BE2C (cell line): ENCODE data around the gene CPSF3.
A peak's percentile ranks its signal among the peaks of the same experiment; 100 is the strongest.

ENCODE experiments used
- DNase-seq: peaks from one replicate; pipeline ENCODE4 v3.0.0-alpha.2; 2020
- H3K27me3 ChIP-seq: fragments of 250-450 bp; sonication (Bioruptor Pico); 2 replicates; pipeline ENCODE4 v1.5.1; 2020; ENCODE audit warnings: mild to moderate bottlenecking
- H3K36me3 ChIP-seq: fragments of 250-450 bp; sonication (Bioruptor Pico); 2 replicates; pipeline ENCODE4 v1.5.1; 2020; ENCODE audit warnings: mild to moderate bottlenecking
- H3K4me1 ChIP-seq: fragments of 250-450 bp; sonication (Bioruptor Pico); 2 replicates; pipeline ENCODE4 v1.5.1; 2020
- H3K4me3 ChIP-seq: 2 replicates; pipeline ENCODE4 v1.5.1; 2011; ENCODE audit warnings: low read depth, low read length
- H3K9me3 ChIP-seq: fragments of 250-450 bp; sonication (Bioruptor Pico); 2 replicates; pipeline ENCODE4 v1.5.1; 2020
- TF ChIP-seq, protein P1 (sequence below): IDR thresholded peaks from 2 replicates; pipeline ENCODE4 v1.5.1; 2012; ENCODE audit warnings: mild to moderate bottlenecking, low read depth, low read length

CPSF3 gene

DNA sequence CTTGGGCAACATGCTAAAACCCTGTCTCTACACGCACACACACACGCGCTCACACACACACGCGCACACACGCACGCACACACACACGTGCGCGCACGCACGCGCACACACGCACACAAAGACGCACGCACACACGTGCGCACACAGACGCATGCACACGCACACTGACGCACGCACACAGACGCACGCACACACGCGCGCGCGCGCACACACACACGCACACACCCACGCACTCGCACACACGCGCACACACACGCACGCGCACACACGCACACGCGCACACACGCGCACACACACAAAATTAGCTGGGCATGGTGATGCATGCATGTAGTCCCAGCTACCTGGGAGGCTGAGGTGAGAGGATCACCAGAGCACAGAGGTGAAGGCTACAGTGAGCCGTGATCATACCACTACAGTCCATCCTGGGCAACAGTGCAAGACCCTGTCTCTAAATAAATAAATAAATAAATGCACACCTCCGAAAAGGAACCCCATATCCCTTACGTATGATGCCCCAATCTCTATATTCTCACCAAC is 42.8 kb downstream of the CPSF3 start:
- no peak for DNase-seq
- TF ChIP-seq, protein P1, sequence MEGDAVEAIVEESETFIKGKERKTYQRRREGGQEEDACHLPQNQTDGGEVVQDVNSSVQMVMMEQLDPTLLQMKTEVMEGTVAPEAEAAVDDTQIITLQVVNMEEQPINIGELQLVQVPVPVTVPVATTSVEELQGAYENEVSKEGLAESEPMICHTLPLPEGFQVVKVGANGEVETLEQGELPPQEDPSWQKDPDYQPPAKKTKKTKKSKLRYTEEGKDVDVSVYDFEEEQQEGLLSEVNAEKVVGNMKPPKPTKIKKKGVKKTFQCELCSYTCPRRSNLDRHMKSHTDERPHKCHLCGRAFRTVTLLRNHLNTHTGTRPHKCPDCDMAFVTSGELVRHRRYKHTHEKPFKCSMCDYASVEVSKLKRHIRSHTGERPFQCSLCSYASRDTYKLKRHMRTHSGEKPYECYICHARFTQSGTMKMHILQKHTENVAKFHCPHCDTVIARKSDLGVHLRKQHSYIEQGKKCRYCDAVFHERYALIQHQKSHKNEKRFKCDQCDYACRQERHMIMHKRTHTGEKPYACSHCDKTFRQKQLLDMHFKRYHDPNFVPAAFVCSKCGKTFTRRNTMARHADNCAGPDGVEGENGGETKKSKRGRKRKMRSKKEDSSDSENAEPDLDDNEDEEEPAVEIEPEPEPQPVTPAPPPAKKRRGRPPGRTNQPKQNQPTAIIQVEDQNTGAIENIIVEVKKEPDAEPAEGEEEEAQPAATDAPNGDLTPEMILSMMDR, result no peak
- Histone ChIP-seq H3K27me3 (no peaks in the 10 kb centered on the region), H3K9me3 (no peaks in the 10 kb centered on the region), H3K4me3 (no peak overlapping the region), H3K4me1 (no peaks in the 10 kb centered on the region), H3K36me3 (peaks cover 32% of the 10 kb centered on the region)

DNA sequence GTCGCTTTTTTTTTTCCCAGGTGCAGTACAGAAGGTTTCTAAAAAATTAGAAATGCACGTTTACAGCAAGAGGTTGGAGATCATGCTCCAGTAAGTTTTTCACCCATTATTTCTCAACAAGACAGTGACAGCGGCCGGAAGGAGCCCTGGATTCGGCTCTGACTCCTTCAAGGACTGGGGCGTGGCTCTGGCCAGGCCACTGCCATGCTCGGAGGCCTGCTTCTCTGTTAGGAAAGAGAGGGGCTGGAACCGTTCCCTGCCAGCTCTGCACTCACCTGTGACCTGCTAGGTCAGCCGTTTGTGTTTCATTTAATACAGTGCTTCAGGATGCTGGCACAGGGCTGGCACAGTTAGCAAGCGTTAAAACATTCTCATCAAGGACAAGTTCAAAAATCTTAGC is 44.2 kb downstream of the CPSF3 start:
- peaks cover 33% of the 10 kb centered on the region for H3K36me3 ChIP-seq
- H3K4me3 ChIP-seq, result no peak overlapping the region
- no peaks in the 10 kb centered on the region for H3K27me3 ChIP-seq
- no peaks in the 10 kb centered on the region for H3K9me3 ChIP-seq
- DNase-seq, result no peak
- TF ChIP-seq, protein P1, result no peak
- H3K4me1 ChIP-seq, result no peaks in the 10 kb centered on the region

DNA sequence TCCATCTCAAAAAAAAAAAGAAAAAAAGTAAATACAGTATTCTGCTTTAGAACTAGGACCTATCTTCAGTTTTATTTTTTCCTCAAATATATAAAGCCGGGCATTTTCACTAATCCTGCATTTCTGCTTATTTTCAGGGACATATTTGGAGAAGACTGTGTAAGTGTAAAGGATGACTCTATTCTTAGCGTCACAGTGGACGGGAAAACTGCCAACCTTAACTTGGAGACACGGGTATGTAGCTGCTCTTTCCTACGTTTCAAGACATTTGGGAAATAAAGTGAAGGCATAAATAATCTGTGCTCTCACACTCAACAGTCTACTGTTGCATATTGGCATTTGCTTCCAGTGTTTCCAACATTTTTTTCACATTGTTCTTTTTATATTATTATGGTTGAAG is 47.8 kb downstream of the CPSF3 start:
- Histone ChIP-seq H3K36me3 (peaks cover 29% of the 10 kb centered on the region), H3K27me3 (no peaks in the 10 kb centered on the region), H3K4me1 (no peaks in the 10 kb centered on the region; the same call in 1 of the 2 replicates), H3K4me3 (no peak overlapping the region), H3K9me3 (no peaks in the 10 kb centered on the region)
- no peak for DNase-seq
- TF ChIP-seq, protein P1, result no peak

- no peak overlapping the region for H3K4me3 ChIP-seq
- DNase-seq, result no peak
- TF ChIP-seq, protein P1, result no peak
- H3K9me3 ChIP-seq, result no peaks in the 10 kb centered on the region
- peaks cover 27% of the 10 kb centered on the region for H3K36me3 ChIP-seq
- no peaks in the 10 kb centered on the region; the same call in 1 of the 2 replicates for H3K4me1 ChIP-seq
- H3K27me3 ChIP-seq, result no peaks in the 10 kb centered on the region
Observed at GRCh38 chr2:9472511-9472910, 49.1 kb downstream of the CPSF3 start.

DNA sequence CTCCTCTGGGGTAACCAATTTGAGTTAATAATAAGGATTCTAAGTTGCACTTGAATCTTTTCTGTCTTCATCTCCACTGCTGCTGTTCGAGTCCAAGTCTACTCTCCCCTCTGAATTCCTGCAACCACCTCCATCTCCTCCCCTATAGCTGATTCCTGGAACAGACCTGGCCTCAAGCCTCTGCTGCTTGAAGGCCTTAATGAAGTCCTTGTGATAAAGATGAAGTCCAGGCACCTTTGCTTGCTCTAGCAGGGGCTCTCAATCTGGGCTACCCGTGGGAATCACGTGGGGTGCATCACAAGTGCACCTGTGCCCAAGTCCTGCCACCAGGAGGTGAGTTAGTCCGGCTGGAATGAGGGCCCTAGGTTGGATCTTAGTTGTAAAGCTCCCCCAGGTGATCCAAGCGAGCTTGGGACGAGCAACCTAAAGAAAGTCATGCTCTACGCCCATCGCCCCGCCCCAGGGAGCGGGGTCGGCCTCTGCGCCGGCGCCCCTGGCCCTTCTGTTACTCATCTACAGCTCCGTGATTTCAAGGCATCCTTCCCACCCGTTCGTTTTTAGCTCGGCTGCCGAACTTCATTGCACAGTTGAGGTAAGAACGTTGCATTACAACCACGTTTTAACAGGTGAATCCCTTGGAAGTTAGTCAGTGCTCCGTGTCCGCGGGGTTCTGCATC is 50.0 kb downstream of the CPSF3 start:
- no peaks in the 10 kb centered on the region for H3K9me3 ChIP-seq
- no peak for DNase-seq
- H3K4me3 ChIP-seq, result no peak overlapping the region
- peaks cover 24% of the 10 kb centered on the region for H3K36me3 ChIP-seq
- TF ChIP-seq, protein P1, result no peak
- no peaks in the 10 kb centered on the region; the same call in 1 of the 2 replicates for H3K4me1 ChIP-seq
- no peaks in the 10 kb centered on the region for H3K27me3 ChIP-seq

DNA sequence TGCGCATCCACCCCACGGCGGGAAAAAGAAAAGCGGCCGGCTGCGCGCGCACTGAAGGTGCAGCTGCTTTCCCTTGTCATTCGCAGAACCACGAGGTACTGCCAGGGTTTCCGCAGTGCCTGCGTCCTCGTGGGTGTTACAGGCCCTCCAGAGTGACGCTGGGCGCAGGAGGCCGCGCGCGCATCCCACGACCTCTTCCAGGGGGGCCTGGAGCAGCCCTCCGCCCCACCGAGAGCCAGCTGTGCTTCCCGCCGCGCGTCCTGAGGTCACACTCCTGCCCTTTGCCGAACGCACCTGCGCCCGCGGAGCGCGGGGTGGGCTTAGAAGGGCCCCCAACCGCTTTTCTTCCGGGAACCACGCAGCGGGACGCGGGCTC is 50.5 kb downstream of the CPSF3 start:
- H3K27me3 ChIP-seq, result no peaks in the 10 kb centered on the region
- no peaks in the 10 kb centered on the region; the same call in 1 of the 2 replicates for H3K4me1 ChIP-seq
- H3K9me3 ChIP-seq, result no peaks in the 10 kb centered on the region
- H3K36me3 ChIP-seq, result peaks cover 23% of the 10 kb centered on the region
- TF ChIP-seq, protein P1, result no peak
- H3K4me3 ChIP-seq, result peak overlapping the region; percentile 71; the same call in 1 of the 2 replicates
- DNase-seq, result no peak
